ENCODE data around the gene CHRNB4.
"Not testable (repeated sequence)": the region's sequence is repeated elsewhere in the genome, so short reads cannot be mapped to it uniquely, and the experiment has no call there.

CHRNB4 gene

DNA sequence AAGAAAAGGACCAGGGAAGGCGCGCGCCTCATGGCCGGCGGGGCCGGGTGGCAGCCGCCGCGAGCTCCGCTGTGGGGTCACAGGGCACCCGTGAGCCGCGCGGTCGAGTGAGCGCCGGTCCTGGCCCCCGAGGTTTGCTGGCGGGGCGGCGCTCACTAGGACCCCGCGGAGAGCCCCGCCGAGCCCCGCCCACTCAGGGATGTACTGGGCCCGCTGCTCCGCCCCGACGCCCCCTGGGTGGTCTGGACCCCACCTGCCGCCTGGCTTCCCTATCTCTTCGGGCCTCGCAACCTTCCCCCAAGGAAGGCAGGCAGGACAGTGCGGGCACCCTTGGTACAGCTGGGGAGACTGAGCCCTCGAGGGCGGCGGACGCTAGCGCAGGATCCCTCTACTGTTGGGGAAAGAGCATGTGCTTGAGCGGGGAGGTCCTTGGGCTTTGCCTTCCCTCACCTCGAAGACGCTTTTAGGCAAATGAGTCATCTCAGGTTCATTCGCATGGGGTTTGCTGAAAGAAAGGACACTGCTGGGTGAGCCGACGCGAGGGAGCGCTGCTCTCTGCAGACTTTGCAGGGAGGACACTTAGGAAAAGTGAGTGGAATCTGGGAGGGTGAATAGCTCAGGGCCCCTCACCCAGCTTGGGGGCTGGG is at the start of gene CHRNB4:
Gene CHRNB4 (minus strand): TSS at position 109 of the 647 bp plus-strand sequence. CDS start 77 bp downstream, at position 32.
- no peak for DNase-seq

DNA sequence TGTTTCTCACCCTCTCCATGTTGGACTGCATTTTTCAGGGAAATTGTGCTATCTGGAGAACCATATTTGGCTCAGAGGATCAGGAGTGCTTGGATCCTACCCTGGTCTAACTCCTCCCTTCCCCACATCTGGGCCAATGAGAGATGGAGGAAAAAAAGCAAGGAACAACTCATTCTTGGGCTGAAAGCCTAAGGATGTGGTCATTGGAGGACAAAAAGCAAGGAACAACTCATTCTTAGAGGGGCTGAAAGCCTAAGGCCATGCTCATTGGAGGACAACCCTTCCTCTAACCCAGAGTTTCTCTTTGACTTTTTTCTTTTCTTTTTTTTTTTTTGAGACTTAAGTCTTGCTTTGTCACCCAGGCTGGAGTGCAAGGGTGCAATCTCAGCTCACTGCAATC is 48.6 kb upstream of the CHRNB4 start:
- DNase-seq = no peak

- no peak for DNase-seq
Measured at GRCh38 chr15:78685925-78686324, 44.9 kb upstream of the CHRNB4 start.

- DNase-seq = no peak
Measured at GRCh38 chr15:78685159-78685921, 44.3 kb upstream of the CHRNB4 start.

- no peak for DNase-seq
Measured at GRCh38 chr15:78684657-78685056, 43.6 kb upstream of the CHRNB4 start.

DNA sequence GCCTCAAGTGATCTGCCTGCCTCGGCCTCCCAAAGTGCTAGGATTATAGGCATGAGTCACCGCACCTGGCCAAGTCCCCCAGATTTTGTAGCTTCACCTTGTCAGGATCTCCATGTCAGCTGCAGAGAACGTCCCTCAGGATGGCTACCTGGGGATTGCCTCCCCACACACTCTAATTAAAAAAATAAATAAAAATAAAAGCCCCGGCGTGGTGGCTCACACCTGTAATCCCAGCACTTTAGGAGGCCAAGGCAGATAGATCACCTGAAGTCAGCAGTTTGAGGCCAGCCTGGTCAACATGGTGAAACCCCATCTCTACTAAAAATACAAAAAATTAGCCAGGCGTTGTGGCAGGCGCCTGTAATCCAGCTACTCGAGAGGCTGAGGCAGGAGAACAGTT is 42.6 kb upstream of the CHRNB4 start:
- DNase-seq = not testable (repeated sequence)

DNA sequence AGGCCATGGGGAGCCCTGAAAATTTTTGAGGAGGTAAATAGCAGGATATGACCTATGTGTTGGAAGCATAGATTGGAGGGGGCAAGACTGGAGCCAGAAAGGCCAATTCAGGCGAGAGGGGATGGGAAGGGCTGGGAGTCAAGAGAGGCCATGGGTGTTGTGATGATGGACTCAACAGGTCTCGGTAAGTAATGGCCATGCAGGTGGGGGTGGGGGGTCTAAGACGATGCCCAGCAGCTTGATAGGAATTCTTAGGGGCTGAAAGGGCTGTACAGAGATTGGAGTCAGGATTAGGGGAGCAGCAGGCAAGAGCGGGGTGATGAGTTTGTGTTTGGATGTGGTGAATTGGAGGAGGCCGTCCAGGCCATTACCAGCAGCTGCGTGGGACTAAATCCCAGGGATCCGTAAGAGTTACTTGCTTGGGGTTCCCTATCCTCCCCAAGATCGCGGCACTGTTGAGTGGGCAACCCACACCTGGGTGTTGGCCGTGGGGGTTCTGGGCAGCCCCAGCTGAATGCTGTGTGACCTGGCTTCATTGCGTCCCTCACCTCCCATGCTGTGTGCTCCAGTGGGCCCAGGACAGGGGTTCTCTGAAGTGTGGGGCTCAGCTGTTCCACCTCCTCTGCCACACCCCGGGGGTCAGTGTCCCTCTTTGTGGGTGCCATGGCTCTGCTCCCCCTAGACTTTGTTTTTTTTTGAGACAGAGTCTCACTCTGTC is 41.8 kb upstream of the CHRNB4 start:
- DNase-seq = no peak

DNA sequence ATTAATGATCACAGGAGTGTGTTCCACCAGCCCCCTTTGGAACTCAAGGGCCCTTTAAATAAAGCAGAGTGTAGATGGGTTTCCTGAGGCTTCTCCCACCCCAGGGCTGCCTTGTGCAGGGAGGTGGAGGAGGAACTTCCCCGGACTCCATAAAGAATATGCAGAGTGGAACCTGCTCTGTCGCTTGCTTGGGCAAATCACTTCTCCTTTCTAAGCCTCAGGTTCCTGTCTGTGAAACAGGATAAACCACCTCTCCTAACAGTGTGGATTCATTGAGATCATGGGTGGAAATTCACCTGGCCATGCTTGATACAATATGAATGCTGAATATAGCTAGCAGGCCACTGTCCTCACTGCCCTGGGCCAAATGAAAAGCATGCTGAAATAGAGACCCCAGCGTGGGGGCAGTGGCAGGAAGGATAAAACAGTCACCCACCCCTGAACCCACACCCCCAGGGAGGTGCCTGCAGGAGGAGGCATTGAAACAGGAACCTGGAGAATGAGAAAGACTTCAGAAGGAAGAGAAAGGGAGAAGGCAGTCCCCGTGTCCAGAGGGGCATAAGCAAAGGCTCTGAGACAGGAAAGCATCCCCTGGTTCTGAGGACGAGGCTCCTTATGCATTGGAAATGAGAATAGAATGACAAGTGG is 41.1 kb upstream of the CHRNB4 start:
- no peak for DNase-seq

- no peak for DNase-seq
Measured at GRCh38 chr15:78681281-78682003, 40.4 kb upstream of the CHRNB4 start.

DNA sequence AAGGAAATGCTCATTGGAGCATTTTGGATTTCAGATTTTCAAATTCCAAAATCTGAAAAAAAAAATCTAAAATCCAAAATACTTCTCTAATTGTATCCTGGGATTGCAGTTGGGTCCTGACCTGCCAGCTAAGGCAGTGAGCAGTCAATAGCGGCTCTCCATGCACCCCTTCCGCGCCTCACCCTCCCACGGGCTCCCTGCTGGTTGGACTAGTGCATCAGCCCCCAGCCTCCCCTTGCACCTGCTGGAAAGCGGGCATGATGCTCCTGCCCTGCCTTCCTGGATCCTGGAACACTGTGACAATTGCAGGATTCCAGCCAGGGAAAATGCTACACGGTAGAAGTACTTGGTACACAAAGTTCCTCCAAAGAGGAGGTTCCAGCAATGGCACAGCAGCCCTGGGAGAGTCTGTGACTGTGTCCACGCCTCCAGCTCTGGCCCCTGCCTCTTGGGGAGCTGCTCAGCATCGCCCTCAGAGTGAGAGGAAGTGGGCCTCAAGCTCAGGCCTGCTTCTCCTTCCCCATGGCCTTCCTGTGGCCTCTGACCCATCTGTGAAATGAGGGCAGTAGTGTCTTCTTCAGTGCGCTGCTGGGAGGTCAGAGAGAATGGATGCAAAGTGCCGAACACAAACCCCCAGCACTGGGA is 39.5 kb upstream of the CHRNB4 start:
- no peak for DNase-seq

GRCh38 chr15:78679089-78679511 is 38.1 kb upstream of the CHRNB4 start:
- DNase-seq = no peak

DNA sequence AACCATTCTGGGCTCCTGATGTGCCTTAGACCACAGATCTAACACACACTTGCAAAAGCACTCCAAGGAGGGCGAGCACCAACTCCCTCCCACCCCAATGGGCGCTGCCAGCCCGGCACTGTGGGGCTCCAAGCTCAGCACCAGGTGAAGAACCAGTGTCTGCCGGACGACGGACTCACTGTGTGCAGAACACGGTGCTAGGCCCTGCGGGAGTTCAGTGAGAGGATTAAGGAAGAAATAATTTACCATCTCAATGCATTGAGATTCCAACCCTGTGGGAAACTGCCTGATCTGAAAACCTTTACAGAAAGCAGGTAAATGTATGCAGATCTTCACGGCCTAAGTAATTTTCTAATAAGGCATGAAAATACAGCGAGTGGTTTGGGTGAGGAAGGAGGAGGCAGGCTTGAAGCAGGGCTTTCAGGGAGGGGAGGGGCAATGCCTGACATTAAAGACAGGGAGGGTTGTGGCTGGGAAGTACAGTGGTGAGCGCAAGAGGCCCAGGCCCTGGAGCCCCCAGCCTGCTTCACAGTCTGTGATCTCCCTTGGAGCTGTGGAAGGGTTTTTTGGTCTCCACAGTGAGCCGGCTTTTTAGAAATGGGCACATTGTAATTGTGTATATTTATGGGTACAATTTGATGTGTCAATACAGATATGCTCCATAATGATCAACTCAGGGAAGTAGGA is 35.6 kb upstream of the CHRNB4 start:
- no peak for DNase-seq

GRCh38 chr15:78675617-78676360 is 34.8 kb upstream of the CHRNB4 start:
- no peak for DNase-seq

DNA sequence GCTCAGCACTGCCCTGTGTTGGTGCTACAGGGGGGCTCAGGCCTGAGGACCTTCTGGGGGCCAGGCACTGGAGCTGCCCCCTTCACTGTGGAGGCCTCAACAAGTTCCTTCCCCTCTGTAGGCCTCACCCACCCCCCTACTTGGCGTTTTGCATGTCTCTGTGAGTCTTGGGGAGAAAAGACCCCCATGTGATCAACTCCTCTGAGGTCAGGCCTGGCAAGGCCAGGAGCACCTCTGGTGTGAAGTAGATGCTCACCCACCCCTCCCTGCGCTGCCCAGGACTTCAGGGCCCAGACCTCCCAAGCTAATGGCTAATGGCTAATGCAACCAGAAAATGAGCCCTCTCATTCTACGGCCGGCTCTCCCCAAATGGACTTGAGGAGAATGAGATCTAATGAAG is 34.2 kb upstream of the CHRNB4 start:
- DNase-seq = no peak

DNA sequence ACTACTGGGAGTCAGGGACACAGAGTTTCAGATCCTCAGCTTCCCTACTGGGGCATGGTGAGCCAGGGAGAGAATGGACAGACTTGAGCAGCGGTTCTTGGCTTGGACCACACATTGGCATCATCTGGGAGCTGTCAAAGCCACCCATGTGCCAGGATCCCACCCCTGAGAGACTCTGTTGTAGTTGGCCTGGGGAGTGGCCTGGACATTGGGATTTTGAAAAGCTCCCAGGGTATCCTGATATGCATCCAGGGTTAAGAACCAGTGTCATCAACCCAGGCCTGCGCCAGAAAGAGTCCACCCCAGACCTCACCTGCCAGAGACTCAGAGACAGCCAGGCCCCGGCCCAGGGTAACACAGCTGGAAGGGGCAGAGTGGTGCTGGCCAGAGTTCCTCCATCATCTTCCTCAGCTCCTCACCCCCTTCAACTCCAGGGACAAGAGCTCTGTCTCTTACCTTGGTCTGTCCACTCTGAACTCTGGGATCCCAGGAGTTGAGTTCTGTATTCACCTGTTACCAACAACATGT is 33.0 kb upstream of the CHRNB4 start:
- DNase-seq = no peak

- no peak for DNase-seq
Measured at GRCh38 chr15:78673476-78673875, 32.5 kb upstream of the CHRNB4 start.

- no peak for DNase-seq
Measured at GRCh38 chr15:78672285-78673014, 31.4 kb upstream of the CHRNB4 start.

DNA sequence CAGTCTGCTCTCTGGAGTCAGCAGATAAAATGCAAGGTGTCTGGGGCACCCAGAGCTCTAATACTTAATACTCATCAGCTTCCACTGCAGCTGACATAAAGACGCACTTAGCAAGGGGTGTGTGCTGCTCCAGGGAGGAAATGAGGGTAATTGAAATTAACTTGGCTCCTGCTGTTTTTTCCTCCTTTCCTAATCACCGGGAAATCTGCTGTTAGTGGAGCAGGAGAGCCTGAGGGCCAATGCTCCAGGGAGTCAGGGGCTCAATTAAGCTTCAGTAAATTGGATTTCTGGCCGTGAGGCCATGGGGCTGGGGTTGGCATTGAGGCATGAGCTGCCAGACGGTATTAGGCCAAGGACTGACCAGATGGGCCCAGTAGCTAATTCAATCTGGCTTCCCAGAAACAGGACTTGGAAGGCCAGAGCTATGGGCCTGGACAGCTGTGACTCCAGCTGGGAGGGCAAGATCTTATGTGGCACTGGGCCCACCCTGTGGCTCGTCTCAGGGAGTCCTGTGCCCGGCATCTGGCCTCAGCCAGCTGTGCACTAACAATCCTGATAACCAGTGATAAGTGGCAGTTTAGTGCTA is 30.7 kb upstream of the CHRNB4 start:
- no peak for DNase-seq

- DNase-seq = no peak
Measured at GRCh38 chr15:78668987-78669386, 28.0 kb upstream of the CHRNB4 start.
